ENCODE results near the gene CORO6.

Gene CORO6

GRCh38 chr17:29574732-29575510 lies 47.8 kb downstream of the CORO6 start:
- no peak overlapping the region for H2AFZ ChIP-seq (ENCODE audit: low read length)
- no peak for DNase-seq
- no peak for TF ChIP-seq CTCF (IDR thresholded peaks at IDR 0.05; ENCODE audit: low read length)
- TF ChIP-seq EZH2phosphoT487 (IDR thresholded peaks at IDR 0.05; ENCODE audit: low read length): no peak
- TF ChIP-seq EZH2 (optimal IDR thresholded peaks at IDR 0.05; ENCODE audit: low read depth, low read length): no peak
- H3K9me3 ChIP-seq (replicated peaks; ENCODE audit: insufficient read depth, low read length): no peaks in the 10 kb centered on the region
- no peaks in the 10 kb centered on the region for H3K36me3 ChIP-seq (replicated peaks; ENCODE audit: insufficient read depth, low read length)
- no peak overlapping the region for H3K9ac ChIP-seq (ENCODE audit: low read length)
- no peak overlapping the region for H3K4me3 ChIP-seq (ENCODE audit: low read length)
- H3K27me3 ChIP-seq (replicated peaks; ENCODE audit: insufficient read depth, low read length): no peaks in the 10 kb centered on the region
- no peak overlapping the region for H3K27ac ChIP-seq (ENCODE audit: low read length)
- no peaks in the 10 kb centered on the region for H4K20me1 ChIP-seq (ENCODE audit: insufficient read depth, low read length)
- no peaks in the 10 kb centered on the region for H3K79me2 ChIP-seq (ENCODE audit: low read length)
- H3F3A ChIP-seq (ENCODE audit: insufficient read depth, low read length): no peaks in the 10 kb centered on the region
- H3K4me2 ChIP-seq (ENCODE audit: low read depth, low read length): no peak overlapping the region
- H3K4me1 ChIP-seq (ENCODE audit: low read length): no peaks in the 10 kb centered on the region
- no peaks in the 10 kb centered on the region for H3K9me2 ChIP-seq (replicated peaks; ENCODE audit: insufficient read depth, low read length)

- Histone ChIP-seq H2AFZ (ENCODE audit: low read length) (no peak overlapping the region), H3K36me3 (replicated peaks; ENCODE audit: insufficient read depth, low read length) (no peaks in the 10 kb centered on the region), H3K9ac (ENCODE audit: low read length) (no peak overlapping the region)
Observed at GRCh38 chr17:29573871-29574731, 48.6 kb downstream of the CORO6 start.

GRCh38 chr17:29573558-29573869 lies 49.2 kb downstream of the CORO6 start:
- H3K4me1 ChIP-seq (ENCODE audit: low read length): no peaks in the 10 kb centered on the region
- no peaks in the 10 kb centered on the region for H3K36me3 ChIP-seq (replicated peaks; ENCODE audit: insufficient read depth, low read length)
- no peak overlapping the region for H3K9ac ChIP-seq (ENCODE audit: low read length)
- no peaks in the 10 kb centered on the region for H3K9me3 ChIP-seq (replicated peaks; ENCODE audit: insufficient read depth, low read length)
- H3K4me3 ChIP-seq (ENCODE audit: low read length): no peak overlapping the region
- H3F3A ChIP-seq (ENCODE audit: insufficient read depth, low read length): 0 out of 2 replicates have a peak, but pooled peaks cover 5% of the 10 kb centered on the region
- no peak overlapping the region for H2AFZ ChIP-seq (ENCODE audit: low read length)
- no peak overlapping the region for H3K4me2 ChIP-seq (ENCODE audit: low read depth, low read length)
- no peaks in the 10 kb centered on the region for H3K9me2 ChIP-seq (replicated peaks; ENCODE audit: insufficient read depth, low read length)
- H4K20me1 ChIP-seq (ENCODE audit: insufficient read depth, low read length): no peaks in the 10 kb centered on the region
- no peak overlapping the region for H3K27ac ChIP-seq (ENCODE audit: low read length)
- H3K27me3 ChIP-seq (replicated peaks; ENCODE audit: insufficient read depth, low read length): no peaks in the 10 kb centered on the region
- TF ChIP-seq CTCF (IDR thresholded peaks at IDR 0.05; ENCODE audit: low read length) (no peak), EZH2 (optimal IDR thresholded peaks at IDR 0.05; ENCODE audit: low read depth, low read length) (no peak), EZH2phosphoT487 (IDR thresholded peaks at IDR 0.05; ENCODE audit: low read length) (no peak)
- DNase-seq: no peak
- H3K79me2 ChIP-seq (ENCODE audit: low read length): no peaks in the 10 kb centered on the region

More at GRCh38 chr17:29573871-29574731, 48.6 kb downstream of the CORO6 start:
- H3K4me1 ChIP-seq (ENCODE audit: low read length): no peaks in the 10 kb centered on the region
- H3F3A ChIP-seq (ENCODE audit: insufficient read depth, low read length): 0 out of 2 replicates have a peak, but pooled peaks cover 5% of the 10 kb centered on the region
- no peaks in the 10 kb centered on the region for H3K79me2 ChIP-seq (ENCODE audit: low read length)
- H3K27me3 ChIP-seq (replicated peaks; ENCODE audit: insufficient read depth, low read length): no peaks in the 10 kb centered on the region
- TF ChIP-seq EZH2 (optimal IDR thresholded peaks at IDR 0.05; ENCODE audit: low read depth, low read length): no peak
- no peak for DNase-seq
- no peaks in the 10 kb centered on the region for H4K20me1 ChIP-seq (ENCODE audit: insufficient read depth, low read length)
- H3K4me2 ChIP-seq (ENCODE audit: low read depth, low read length): no peak overlapping the region
- no peak overlapping the region for H3K27ac ChIP-seq (ENCODE audit: low read length)
- H3K4me3 ChIP-seq (ENCODE audit: low read length): no peak overlapping the region
- H3K9me2 ChIP-seq (replicated peaks; ENCODE audit: insufficient read depth, low read length): no peaks in the 10 kb centered on the region
- H3K9me3 ChIP-seq (replicated peaks; ENCODE audit: insufficient read depth, low read length): no peaks in the 10 kb centered on the region
